Chondrocyte (in vitro differentiated cells): ENCODE results near the gene DNAH14. TPM values are rescaled to one million over a fixed set of nuclear protein-coding genes. Genes with fewer than 3 reads are reported as not detected.
A peak's percentile ranks its signal among the peaks of the same experiment; 100 is the strongest.

Source experiments
- DNase-seq: peaks from one replicate; pipeline ENCODE4 v3.0.0; 2021; ENCODE audit warnings: mixed read lengths, low spot score
- H3K27ac Mint-ChIP-seq: one replicate; pipeline ENCODE4 v1.8.0; 2021; ENCODE audit warnings: mild to moderate bottlenecking, moderate library complexity, mixed read lengths; ENCODE audit not compliant: unreplicated experiment
- H3K27me3 Mint-ChIP-seq: 2 replicates; pipeline ENCODE4 v1.8.0; 2021; ENCODE audit warnings: low read depth, mixed read lengths
- H3K36me3 Mint-ChIP-seq: 2 replicates; pipeline ENCODE4 v1.8.0; 2021; ENCODE audit warnings: low read depth, mixed read lengths
- H3K4me1 Mint-ChIP-seq: 2 replicates; pipeline ENCODE4 v1.8.0; 2021; ENCODE audit warnings: low read depth, mild to moderate bottlenecking, mixed read lengths
- H3K4me3 Mint-ChIP-seq: one replicate; pipeline ENCODE4 v1.8.0; 2021; ENCODE audit warnings: mild to moderate bottlenecking, moderate library complexity, mixed read lengths; ENCODE audit not compliant: unreplicated experiment
- H3K9me3 Mint-ChIP-seq: 2 replicates; pipeline ENCODE4 v1.8.0; 2021; ENCODE audit warnings: low read depth, mixed read lengths
- CTCF ChIP-seq: fragments of 200-600 bp; sonication (generic); IDR thresholded peaks from 2 replicates; pipeline ENCODE4 v1.5.0; 2021; ENCODE audit warnings: antibody characterized with exemption, mild to moderate bottlenecking, moderate library complexity
- total RNA-seq: library from RNA; stranded (reverse); gene quantifications from 3 replicates; pipeline ENCODE4 v1.2.1, GENCODE V29; 2021

The DNAH14 gene
- total RNA-seq, 1 donor from 2014 or later: 16.0 TPM

- H3K27me3 Mint-ChIP-seq: no peaks in the 10 kb centered on the region
- H3K4me1 Mint-ChIP-seq: peaks cover 65% of the 10 kb centered on the region
- H3K27ac Mint-ChIP-seq: peak within 1 kb of the TSS; percentile 90
- no peaks in the 10 kb centered on the region for H3K9me3 Mint-ChIP-seq
- H3K36me3 Mint-ChIP-seq: no peaks in the 10 kb centered on the region
- no peak for DNase-seq
- H3K4me3 Mint-ChIP-seq: peak within 1 kb of the TSS; percentile 75
- TF ChIP-seq CTCF: no peak
Measured at GRCh38 chr1:225427235-225428067, 498.0 kb downstream of the DNAH14 start, which contains the start of gene LBR. Gene LBR, minus strand, starts transcription at chr1:225428038. Its CDS starts 3,963 bp downstream, at chr1:225424075.

GRCh38 chr1:225428068-225428880 is 498.8 kb downstream of the DNAH14 start:
- Mint-ChIP-seq H3K27me3 (no peaks in the 10 kb centered on the region), H3K4me3 (peak overlapping the region; percentile 75), H3K4me1 (peaks cover 57% of the 10 kb centered on the region), H3K9me3 (no peaks in the 10 kb centered on the region), H3K27ac (peak overlapping the region; percentile 90), H3K36me3 (no peaks in the 10 kb centered on the region)
- no peak for DNase-seq
- no peak for TF ChIP-seq CTCF

GRCh38 chr1:225428881-225429455 is 499.5 kb downstream of the DNAH14 start:
- Mint-ChIP-seq H3K27me3 (no peaks in the 10 kb centered on the region), H3K27ac (peak overlapping the region; percentile 90), H3K9me3 (no peaks in the 10 kb centered on the region), H3K36me3 (no peaks in the 10 kb centered on the region), H3K4me1 (peaks cover 50% of the 10 kb centered on the region), H3K4me3 (peak overlapping the region; percentile 75)
- TF ChIP-seq CTCF: no peak
- DNase-seq: no peak

- no peak for TF ChIP-seq CTCF
- no peak for DNase-seq
- H3K4me3 Mint-ChIP-seq: no peak overlapping the region
- H3K27ac Mint-ChIP-seq: peak overlapping the region; percentile 60
- peaks cover 3% of the 10 kb centered on the region for H3K27me3 Mint-ChIP-seq
- H3K4me1 Mint-ChIP-seq: peaks cover 37% of the 10 kb centered on the region
- H3K36me3 Mint-ChIP-seq: no peaks in the 10 kb centered on the region
- no peaks in the 10 kb centered on the region for H3K9me3 Mint-ChIP-seq
Measured at GRCh38 chr1:225430301-225430700, 500.8 kb downstream of the DNAH14 start.
